Stimulated activated CD4-positive, alpha-beta T cell treated with anti-CD3 and anti-CD28 coated beads, Interleukin-2, amount 100 ng/mL, for 24 hours (primary cell): ENCODE data around the gene ERP29.
"Not testable (repeated sequence)": the region's sequence is repeated elsewhere in the genome, so short reads cannot be mapped to it uniquely, and the experiment has no call there.

ENCODE experiments used
- DNase-seq, 2 donors: peaks; one replicate each; pipeline ENCODE4 v3.0.0-alpha.2; 2020

Gene ERP29

DNA sequence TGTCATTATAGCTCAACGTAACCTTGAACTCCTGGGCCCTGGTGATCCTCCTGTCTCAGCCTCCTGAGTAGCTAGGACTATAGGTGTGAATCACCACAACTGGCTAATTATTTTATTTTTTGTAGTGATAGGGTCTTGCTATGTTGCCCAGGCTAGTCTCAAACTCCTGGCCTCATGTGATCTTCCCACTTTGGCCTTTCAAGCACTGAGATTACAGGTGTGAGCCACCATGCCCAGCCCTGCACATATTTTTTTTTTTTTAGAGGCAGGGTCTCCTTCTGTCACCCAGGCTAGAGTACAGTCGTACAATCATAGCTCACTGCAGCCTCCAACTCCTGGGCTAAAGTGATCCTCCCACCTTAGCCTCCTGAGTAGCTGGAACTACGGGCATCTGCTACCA is 9.2 kb upstream of the ERP29 start:
- DNase-seq = no peak

DNA sequence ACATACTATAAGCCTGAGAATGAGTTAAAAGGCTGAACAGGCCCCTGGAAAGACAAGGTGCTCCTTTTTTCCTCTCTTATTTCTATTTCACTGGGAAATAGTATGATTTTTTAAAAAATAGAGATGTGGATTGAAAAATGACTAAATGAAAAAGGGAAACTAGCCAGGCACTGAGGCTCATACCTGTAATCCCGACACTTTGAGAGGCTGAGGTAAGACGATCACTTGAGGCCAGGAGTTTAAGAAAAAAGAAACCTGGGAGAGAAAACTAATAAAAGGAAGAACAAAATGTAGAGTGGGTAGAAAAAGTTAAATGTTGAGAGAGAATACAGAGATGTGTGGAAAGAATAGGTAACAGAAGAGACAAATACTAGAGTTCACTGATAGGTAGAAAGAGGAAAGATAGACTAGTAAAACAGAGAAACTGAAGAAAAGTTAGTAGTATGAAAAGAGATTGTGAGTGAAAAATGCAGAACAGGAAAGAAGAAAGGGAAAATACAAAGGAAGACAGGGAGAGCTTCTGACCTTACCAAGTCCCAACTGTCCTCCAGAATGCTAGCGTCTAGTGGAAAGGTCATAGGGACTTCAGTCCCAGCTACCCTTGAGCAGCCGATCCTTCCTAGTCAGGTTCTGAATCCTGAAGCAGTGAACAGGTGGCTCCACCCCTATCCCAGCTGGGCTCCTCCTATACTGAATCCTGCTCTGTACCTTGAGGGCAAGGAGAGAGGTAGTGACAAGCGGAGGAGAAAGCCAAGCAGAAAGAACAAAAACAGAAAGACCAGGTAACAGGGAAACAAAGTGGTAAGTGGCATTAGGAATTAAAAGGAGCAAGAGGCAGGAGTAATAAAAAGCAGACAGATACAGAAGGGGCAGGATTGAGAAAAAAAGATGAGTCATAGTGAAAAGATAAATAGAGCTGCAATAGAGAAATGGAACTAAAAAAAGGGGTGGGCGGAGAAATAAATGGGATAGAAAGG is 7.5 kb upstream of the ERP29 start:
- no peak for DNase-seq

DNA sequence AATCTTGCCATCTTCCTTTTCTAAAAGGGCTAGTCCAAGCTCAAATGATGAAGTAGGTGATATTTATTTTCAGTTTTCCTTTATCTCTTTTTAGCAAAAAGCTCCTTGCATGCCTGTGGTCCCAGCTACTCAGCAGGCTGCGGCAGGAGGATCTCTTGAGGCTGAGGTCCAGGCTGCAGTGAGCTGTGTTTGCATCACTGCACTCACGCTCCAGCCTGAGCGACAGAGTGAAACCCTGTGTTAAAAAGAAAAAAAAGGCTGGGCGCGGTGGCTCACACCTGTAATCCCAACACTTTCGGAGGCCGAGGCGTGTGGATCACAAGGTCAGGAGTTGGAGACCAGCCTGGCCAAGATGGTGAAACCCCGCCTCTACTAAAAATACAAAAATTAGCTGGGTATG is 5.3 kb upstream of the ERP29 start:
- no peak for DNase-seq

DNA sequence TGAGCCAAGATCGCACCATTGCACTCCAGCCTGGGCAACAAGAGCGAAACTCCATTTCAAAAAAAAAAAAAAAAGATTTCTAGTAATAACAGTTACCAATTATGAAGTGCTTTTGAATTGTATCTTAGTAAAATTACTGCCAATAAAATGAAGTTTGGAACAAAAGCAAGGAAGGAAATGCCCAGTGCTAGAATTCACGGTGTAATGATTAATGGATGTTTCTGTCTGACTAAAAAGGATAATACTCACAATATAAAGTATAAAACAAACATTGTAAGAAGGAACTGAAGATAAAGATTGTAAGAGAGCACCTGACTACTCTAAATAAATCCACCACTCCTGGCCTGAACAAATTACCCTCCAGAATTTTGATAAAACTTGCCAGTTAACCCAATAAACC is 4.3 kb upstream of the ERP29 start:
- no peak for DNase-seq

DNA sequence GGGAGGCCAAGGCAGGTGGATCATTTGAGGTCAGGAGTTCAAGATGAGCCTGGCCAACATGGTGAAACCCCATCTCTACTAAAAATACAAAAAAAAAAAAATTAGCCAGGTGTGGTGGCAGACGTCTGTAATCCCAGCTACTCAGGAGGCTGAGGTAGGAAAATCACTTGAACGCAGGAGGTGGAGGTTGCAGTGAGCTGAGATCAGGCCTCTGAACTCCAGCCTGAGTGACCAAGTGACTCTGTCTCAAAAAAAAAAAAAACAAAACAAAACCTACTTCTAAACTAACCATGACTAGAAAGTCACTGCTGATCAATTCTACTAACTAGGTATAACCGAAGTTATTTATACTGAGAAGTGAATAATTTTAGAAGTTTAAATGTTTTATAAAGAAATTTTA is 3.6 kb upstream of the ERP29 start:
- DNase-seq = not testable (repeated sequence)

DNA sequence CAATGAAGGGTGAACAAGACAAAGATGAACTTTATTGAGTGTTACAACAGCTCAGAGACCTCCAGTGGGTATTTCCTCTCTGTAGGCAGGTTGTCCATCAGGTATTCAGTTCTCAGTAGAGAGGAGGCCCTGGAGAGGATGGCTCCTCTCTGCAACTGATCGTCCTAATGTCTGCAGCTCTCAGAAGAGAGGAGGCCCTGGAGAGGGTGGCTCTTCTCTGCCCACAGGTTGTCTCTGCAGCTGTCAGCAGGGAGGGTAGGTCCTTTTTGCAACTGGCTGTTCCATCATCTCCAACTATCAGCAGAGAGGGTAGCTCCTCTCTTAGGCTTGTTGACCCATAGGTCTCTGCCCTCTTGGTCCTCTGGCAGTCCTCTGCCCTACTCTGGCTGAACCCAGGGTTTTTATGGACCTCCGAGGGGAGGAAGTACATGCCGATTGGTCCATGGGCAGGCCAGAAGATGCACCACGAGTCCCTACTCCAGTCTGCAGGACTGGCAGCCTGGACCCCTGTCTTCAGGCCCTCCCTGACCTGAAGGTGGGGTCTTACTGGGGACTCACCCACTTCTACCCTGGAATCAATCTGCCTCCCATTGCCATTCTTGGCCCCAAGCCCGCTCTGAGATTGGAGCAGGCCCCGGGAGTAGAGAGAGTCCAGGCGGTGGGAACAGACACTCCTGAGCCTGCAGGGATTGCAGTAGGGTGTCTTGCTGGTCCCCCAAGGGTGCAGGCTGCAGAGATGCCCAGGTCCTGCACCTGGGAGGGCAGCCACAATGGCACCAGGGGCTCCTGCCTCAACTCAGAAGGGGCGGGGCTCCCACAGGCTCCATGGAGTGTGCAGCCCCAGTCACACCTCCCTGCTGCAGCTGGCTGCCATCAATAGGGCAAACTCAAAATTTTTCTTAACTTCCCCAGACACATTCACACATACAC is 2.5 kb upstream of the ERP29 start:
- DNase-seq = no peak

DNA sequence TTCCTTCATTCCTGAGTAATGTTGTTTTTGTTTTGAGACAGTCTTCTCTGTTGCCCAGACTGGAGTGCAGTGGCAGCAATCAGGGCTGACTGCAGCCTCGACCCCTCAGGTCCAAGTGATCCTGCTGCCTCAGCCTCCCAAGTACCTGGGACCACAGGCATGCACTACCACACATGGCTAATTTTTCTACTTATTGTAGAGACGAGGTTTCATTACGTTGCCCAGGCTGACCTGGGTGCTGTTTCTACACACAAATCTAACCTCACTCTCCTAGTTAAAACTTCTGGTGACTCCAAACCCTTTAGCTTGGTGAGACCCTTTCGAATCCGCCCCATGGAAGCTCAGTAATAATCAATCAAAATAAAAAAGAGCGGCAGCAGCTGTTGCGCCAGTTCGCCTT is 1.5 kb upstream of the ERP29 start:
- DNase-seq = no peak

DNA sequence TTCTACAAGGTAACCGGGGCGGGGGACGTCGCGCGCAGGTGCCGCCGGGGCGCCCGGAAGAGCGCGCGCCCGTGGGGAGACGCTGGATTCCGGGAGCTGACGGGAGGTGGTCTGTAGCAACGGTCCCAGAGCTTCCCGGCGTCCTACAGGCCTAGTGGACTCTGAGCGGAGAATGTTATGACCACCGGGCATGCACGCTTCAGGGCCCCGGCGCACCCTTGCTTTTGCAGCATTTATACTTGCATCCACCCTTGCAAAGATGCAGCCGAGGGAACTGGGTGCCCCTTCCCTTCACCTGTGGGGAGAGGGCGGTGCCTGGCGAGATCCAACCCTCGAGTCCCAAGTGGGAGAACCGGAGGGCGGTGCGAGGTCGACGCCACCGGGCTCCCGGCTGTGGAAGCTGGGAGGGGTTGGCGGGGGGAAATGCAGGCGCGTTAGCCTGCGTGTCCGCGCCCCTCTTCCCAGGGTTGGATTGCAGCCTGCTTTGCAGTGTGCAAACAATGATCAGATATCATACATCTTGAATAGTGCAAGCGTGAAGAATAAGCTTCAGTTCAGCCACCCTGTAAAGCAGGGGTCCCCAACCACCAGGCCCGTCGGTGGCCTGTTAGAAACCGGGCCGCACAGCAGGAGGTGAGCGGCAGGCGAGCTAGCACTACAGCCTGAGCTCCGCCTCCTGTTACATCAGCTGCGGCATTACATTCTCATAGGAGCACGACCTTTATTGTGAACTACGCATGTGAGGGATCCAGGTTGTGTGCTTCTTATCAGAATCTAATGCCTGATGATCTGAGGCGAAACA is 576 bp downstream of the ERP29 start:
- peak; percentile 72 to 75 for DNase-seq

DNA sequence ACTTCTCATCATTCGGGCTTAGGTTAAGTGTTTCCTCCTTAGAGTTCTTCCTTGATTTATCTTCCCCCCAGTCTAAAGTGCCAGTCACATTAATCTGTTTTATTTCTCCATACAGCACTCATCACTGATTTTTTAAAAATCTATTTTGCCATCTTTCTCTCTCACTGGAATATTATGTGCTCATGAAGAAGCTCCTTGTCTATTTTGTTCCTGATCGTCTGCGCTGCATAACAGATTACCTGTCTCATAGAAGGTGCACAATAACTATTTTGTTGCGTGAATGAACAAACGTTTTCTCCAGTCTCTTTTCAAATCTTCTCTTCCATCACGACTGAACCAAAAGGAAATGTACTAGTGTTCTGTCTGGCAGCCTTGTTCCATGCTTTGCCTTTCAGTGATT is 2.7 kb downstream of the ERP29 start:
- DNase-seq = no peak

DNA sequence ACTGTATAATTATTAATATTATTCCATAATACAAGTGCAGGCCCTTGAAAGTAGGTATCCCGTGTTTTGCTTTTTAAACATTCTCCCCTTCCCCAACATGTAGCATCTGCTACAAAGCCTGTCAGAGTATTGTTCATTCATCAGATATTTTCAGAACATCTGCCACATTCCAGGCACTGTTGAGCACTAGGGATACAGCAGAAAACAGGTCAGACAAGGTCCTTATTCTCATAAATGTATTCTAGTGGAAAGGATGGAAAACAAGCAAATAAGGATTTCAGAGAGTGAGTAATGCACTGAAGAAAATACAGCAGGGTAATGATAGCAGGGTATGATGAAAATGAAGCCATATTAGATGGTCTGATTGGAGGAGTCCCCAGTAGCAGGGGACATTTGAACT is 3.8 kb downstream of the ERP29 start:
- DNase-seq = no peak

DNA sequence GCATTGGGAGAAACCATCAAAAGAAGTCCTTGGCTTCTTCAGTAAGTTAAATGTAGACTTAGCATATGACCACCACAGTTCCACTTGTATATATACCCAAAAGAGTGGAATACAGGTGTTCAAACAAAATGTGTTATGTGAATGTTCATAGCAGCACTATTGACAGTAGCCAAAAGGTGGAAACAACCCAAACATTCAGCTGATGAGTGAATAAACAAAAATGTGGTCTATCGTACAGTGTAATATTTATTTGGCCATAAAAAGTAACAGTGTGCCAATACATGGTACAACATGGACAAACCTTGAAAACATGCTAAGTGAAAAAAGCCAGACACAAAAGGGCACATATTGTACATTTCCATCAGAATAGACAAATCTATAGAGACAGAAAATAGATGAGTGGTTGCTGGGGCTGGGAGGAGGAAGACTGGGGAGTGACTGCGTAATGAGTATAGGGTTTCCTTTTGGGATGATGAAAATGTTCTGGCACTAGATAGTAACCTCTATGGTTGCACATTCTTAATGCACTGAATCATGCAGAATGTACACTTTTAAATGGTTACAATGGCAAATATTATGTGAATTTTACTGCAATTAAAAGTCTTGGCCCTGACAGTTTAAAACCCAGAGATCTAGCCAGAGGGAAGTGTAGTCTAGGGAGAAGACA is 5.5 kb downstream of the ERP29 start:
- DNase-seq = no peak

DNA sequence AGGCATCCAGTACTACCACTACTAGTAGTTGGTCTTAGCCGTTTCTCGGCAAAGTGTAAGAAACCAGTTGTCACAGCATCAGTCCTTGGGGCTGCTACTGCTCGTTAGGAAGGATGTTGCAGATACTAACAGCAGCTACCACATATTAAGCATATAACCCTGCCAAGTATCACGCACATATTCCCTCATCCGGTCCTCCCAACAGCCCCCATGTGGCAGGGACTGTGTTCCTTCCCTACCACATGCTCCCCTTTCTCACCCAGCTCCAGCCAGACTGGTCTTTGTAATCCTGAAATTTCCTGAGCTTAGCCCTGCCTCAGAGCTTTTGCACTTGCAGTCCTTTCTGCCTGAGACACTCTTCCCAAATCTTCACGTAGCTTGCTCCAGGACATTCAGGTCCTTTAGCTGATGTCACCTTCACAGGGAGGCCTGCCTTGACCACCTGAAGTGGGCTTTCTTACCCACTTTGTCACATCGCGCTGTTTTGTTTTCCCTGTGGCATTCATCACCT is 7.8 kb downstream of the ERP29 start:
- no peak for DNase-seq

DNA sequence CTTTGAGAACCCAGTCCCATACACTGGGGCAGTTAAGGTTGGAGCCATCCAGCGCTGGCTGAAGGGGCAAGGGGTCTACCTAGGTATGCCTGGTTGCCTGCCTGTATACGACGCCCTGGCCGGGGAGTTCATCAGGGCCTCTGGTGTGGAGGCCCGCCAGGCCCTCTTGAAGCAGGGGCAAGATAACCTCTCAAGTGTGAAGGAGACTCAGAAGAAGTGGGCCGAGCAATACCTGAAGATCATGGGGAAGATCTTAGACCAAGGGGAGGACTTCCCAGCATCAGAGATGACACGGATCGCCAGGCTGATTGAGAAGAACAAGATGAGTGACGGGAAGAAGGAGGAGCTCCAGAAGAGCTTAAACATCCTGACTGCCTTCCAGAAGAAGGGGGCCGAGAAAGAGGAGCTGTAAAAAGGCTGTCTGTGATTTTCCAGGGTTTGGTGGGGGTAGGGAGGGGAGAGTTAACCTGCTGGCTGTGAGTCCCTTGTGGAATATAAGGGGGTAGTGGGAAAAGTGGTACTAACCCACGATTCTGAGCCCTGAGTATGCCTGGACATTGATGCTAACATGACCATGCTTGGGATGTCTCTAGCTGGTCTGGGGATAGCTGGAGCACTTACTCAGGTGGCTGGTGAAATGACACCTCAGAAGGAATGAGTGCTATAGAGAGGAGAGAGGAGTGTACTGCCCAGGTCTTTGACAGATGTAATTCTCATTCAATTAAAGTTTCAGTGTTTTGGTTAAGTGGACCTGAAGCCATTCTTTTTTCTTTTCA is 9.2 kb downstream of the ERP29 start:
- DNase-seq = no peak

DNA sequence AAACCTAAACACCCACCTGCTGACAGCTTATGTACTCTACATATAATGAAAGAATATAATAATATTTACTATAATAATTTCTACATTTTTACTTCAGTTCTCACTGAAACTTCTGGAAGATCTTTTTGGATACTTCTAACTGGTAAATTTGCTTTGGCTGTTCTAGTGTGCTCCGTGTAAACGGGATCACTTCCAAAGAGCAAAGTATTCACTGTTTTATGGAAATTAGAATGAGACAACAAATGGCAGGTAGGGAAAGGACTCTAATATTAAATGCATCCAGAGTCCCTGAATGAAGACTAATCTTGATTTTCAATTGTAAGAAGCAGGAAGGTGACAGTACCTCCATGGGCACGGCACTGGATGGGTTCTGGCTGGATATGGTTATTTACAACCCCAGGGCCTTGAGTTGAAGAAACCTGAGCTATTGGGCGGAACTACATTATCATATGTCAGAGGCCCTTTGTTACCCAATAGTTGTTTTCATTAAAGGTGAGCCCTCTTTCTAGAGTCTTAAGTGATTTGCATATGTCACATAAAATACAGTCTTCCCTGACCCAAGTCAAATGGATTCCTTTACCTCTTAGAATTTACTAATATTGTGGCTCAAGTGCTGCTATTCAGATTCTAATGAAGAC is 10.7 kb downstream of the ERP29 start:
- DNase-seq = no peak

DNA sequence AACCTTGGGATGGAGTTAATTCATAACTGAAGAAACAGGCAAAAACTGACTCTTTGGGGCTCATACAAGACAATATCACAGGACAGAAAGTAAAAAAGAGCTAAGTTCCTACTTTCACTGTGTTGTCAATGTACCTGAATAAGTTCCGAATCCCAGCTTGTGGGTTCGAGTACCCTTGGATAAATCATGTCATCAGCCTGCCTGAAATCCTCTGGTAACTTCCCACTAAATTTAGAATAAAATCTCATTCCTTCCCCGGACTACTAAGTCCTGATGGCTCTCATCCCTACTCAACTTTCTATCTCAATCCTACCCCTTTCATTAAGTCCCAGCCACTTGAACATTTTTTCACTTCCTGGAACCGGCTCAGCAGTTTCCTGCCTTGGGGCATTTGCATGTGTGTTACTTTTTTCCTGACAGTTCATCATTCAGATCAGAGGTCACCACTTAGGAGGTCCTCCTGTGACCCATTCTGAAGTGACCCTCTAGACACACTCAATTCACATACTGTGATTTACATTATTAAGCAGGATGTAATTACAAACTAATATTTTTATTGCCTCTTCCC is 12.7 kb downstream of the ERP29 start:
- no peak for DNase-seq

DNA sequence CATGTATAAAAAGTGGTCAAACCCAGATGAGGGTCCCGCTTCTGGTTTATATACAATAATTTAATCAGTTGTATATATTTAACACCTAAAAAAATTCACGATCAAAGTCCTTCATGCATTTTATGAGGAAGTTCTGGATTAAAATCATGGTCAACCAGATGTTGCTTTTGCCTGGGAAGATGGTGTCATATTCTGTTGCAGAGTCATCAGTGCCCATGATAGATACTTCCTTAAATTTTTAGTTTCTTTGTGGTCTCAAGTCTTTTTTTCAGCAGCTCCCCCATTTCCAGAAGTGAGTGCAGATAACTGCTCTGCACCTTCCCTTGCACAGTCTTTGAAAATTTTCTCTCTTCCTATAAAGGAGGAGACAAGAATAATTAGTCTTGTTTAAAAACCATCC is 16.1 kb downstream of the ERP29 start:
- no peak for DNase-seq

DNA sequence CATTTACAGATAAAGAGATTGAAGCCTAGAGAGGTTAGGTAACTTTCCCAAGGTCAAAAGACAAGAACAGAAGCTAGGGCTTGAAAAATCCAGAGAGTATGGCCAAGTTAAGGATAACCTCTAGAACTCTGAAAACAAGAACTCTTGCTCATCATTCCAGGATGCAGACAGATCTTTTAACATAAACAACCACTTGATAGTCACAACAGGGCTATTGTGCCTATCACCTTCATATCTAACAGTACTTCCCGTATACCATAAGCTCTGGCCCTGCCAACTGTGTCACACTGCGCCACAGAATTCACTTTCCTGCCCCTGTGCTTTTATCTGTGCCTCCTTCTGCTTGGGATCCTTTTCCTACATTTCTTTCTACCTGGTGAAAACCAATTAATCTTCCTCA is 18.2 kb downstream of the ERP29 start:
- DNase-seq = no peak

DNA sequence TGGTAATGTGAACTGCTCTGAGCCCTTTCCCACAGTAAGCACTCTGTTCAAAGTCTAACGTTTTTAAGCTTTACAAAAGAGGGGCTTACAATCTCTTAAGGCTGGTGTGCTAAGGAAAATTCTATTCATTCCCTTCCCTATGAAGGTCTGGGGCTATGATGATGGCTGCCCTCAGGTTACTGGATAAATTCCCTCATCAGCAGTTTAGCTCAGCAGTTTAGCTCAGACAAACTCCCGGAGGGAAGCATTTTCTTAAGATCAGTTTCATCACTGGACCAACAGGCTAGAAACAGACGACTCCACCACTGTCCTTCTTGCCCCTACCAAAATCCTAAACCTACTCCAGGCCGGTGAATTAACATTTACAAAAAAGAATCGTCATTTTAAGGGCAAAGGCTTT is 19.1 kb downstream of the ERP29 start:
- DNase-seq = no peak

DNA sequence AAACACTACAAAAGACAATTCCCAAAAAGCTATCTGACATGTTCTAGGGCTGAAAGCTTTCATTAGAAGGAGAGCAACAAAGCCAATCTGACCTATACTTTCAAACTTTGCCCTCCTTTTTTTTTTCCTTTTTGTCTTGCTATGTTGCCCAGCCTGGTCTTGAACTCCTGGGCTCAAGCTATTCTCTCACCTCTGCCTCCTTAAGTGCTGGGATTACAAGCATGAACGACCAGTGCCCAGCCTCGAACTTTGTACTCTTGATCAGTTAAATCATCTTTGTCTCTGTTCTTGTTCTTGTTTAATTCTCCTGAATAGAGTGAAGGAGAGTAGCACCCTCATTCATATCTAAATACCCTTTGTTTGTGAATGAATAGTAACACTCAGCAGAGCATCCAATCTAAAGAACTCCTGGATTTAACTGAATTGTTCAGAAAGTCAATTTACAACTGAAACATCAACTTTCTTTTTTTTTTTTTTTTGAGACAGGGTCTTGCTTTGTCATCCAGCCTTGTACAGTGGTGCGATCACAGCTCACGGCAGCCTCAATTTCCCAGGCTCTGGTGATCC is 22.1 kb downstream of the ERP29 start:
- no peak for DNase-seq

DNA sequence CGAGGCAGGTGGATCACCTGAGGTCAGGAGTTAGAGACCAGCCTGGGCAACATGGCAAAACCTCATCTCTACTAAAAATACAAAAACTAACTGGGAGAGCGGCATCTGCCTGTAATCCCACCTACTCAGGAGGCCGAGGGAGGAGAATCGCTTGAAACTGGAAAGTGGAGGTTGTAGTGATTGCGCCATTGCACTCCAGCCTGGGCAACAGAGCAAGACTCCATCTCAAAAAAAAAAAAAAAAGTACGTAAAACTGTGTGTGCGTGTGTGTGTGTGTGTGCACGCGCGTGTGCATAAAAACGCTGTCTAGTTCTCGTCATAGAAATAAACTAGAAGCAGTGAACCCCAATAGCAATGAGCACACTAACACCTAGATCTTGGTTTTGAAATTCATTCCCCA is 23.4 kb downstream of the ERP29 start:
- not testable (repeated sequence) for DNase-seq
